NCI-H146 treated with DMSO at 0.1 percent for 48 hours (cell line): ENCODE measurements around the gene ZAP70.
A peak's percentile ranks its signal among the peaks of the same experiment; 100 is the strongest.

Experiments
- DNase-seq: peaks from one replicate; lab custom pipeline; 2025; ENCODE audit not compliant: unreplicated experiment; lab: John Stamatoyannopoulos, UW

Gene ZAP70

GRCh38 chr2:97732436-97733340, 19.3 kb downstream of the ZAP70 start:
- no peak for DNase-seq

- DNase-seq, result no peak
These were observed 20.1 kb downstream of the ZAP70 start for GRCh38 chr2:97733341-97734035.

- no peak for DNase-seq
These were observed 21.0 kb downstream of the ZAP70 start for GRCh38 chr2:97734061-97735051.

GRCh38 chr2:97735161-97735561, 21.8 kb downstream of the ZAP70 start:
- DNase-seq, result no peak

- DNase-seq, result no peak
These were observed 22.8 kb downstream of the ZAP70 start for GRCh38 chr2:97736185-97736584.

DNA sequence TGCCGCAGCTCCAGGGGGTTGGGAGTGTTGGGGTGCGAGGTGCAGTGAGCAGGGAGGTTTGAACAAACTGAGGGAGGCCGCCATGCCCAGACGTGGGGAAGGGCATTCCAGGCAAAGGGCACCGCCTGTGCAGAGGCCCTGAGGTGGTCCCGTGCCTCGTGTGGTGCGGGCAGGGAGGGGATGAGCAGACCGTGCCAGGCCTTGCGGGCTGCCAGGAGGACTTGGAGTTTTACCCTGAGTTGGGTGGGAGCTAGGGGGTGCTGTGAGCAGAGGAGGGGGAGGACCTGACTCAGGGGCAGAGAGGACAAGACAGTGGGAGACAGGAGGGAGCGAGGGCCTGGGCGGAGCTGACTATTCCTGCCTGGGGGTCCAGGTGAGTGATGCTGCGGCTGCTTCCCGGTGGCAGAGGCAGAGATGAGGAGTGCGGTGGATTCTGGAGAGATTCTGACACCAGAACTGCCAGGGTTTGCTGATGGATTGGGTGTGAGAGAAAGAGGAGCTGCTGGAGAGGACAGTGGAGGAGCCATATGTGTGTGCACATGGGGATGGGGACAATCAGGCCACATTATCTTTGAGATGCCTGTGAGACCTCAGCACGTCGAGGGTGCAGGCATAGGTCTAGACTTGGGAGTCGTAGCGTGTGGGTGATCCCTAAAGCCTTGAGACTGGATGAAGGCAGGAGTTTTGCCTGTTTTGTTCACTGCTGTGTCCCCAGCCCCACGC, 23.4 kb downstream of the ZAP70 start:
- DNase-seq, result no peak

- DNase-seq, result no peak
These were observed 24.2 kb downstream of the ZAP70 start for GRCh38 chr2:97737421-97738178.

- DNase-seq, result no peak
These were observed 25.0 kb downstream of the ZAP70 start for GRCh38 chr2:97738179-97739019.

DNA sequence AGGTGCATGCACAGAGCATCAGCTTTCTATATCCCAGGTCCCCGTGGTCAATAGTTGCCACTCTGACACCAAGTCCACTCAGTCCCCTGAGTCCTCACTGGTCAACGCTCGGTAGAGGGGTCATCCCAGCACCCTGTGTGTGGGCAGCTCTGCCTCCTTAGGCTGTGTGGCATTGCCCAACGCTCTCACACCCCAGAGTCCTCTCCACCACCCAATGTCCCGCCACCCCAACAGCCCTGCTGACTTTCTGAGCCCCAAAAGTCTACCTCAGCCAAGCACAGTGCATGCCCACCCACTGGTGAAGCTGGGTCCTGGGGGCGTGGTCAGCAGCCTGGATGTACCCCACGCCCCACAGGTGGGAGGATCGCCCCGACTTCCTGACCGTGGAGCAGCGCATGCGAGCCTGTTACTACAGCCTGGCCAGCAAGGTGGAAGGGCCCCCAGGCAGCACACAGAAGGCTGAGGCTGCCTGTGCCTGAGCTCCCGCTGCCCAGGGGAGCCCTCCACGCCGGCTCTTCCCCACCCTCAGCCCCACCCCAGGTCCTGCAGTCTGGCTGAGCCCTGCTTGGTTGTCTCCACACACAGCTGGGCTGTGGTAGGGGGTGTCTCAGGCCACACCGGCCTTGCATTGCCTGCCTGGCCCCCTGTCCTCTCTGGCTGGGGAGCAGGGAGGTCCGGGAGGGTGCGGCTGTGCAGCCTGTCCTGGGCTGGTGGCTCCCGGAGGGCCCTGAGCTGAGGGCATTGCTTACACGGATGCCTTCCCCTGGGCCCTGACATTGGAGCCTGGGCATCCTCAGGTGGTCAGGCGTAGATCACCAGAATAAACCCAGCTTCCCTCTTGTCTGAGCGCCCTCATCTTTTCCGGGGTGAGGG, 25.9 kb downstream of the ZAP70 start:
- DNase-seq, result no peak

DNA sequence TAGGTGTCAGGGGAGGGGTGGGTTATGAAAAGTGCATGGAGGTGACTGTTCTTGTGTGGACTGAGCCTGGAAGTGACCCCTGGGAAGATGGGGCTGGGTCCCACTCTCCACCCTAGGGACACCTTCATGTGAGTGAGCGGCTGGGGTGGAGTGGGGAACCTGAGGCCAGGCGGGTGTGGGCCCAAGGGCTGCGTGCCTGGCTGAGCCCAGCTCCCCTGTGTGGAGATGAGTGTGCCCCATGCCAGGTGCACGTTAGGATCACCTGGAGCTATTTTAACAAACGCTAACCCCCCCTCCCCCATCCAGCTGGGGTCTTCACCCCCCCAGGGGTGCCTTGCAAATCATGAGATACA, 26.5 kb downstream of the ZAP70 start:
- DNase-seq, result no peak

- peak; percentile 76 for DNase-seq
These were observed 27.3 kb downstream of the ZAP70 start for GRCh38 chr2:97740590-97741182.

- no peak for DNase-seq
These were observed 27.9 kb downstream of the ZAP70 start for GRCh38 chr2:97741251-97741650.

GRCh38 chr2:97741686-97742085, 28.3 kb downstream of the ZAP70 start:
- no peak for DNase-seq

DNA sequence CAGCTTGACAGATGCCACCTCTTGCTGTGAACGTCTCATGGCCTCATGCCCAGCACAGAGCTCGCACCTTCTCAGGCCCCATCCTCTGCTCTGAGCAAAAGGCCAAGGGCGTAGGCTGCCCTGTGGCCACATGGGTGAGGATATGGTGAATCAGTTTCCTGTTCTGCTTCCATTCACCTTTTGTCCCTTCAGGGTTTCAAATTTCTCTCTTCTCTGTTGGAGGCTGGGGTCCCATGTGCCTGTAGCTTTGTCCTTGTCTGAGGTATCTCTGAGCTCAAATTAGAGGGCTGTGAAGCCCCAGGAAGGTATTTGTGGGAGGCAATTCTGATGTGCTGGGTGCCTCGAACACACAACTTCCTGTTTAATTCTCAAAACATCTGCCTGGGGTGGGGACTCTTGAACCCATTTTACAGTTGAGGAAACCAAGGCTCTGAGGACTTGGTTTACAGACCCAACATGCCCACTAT, 29.0 kb downstream of the ZAP70 start:
- no peak for DNase-seq

GRCh38 chr2:97743913-97744312, 30.5 kb downstream of the ZAP70 start:
- no peak for DNase-seq

GRCh38 chr2:97745474-97746174, 32.2 kb downstream of the ZAP70 start:
- no peak for DNase-seq

- DNase-seq, result no peak
These were observed 33.9 kb downstream of the ZAP70 start for GRCh38 chr2:97747285-97747684.
